Psoas muscle (tissue), 8 donors: ENCODE data around the gene TAF10. TPM values are rescaled to one million over a fixed set of nuclear protein-coding genes. Genes with fewer than 3 reads are reported as not detected.

Experiments used
- ATAC-seq, 4 donors: fragments of 200-7000 bp; cut with Tn5 transposase; one replicate each; pipeline ENCODE4 v1.9.1; 2020; ENCODE audit warnings: moderate library complexity in 3 of 4, mild to moderate bottlenecking in 2 of 4
- DNase-seq, 2 donors: peaks; one replicate each; pipeline ENCODE4 v3.0.0-alpha.2; 2020
- H3K27ac ChIP-seq: fragments of 200-600 bp; one replicate; pipeline ENCODE4 v1.8.0; 2022
- H3K27me3 ChIP-seq, 3 donors: fragments of 200-600 bp in 1 of 3; one replicate each; pipeline versions ENCODE4 v1.6.1 to v1.8.0; 2013 to 2022; ENCODE audit warnings: low read length in 2 of 3, mild to moderate bottlenecking in 2 of 3, moderate library complexity in 1 of 3; ENCODE audit not compliant: insufficient read depth in 3 of 3
- H3K36me3 ChIP-seq, 2 donors: fragments of 200-600 bp in 1 of 2; one replicate each; pipeline versions ENCODE4 v1.6.1 to v1.8.0; 2013 to 2022; ENCODE audit warnings: low read depth in 1 of 2, mild to moderate bottlenecking in 1 of 2, moderate library complexity in 1 of 2; ENCODE audit not compliant: insufficient read depth in 1 of 2
- H3K4me1 ChIP-seq: fragments of 200-600 bp; one replicate; pipeline ENCODE4 v1.8.0; 2022
- H3K4me3 ChIP-seq: fragments of 200-600 bp; one replicate; pipeline ENCODE4 v1.8.0; 2022; ENCODE audit warnings: mild to moderate bottlenecking
- H3K9me3 ChIP-seq: fragments of 200-600 bp; one replicate; pipeline ENCODE4 v1.8.0; 2022
- WGBS, 3 donors: extraction: QIAGEN DNeasy Blood & Tissue Kit; methylation state at CpG; one replicate each; pipeline versions ENCODE4 v1.1.6 to v1.1.7; 2013; 5-methylcytosine and 5-hydroxymethylcytosine counted together
- intact Hi-C, 2 donors: fragments of 100-400 bp; cut with DNase I; formaldehyde crosslinking; loops; one replicate each; pipeline versions ENCODE4 v1.11.0 to v1.14.2; 2022
- polyA plus RNA-seq, 3 donors: library from polyadenylated mRNA; stranded (reverse); fragments of 200-250 nt; gene quantifications; one replicate each; pipeline ENCODE4 v1.2.3, GENCODE V29; 2013
- total RNA-seq, 4 donors: library from RNA; stranded (reverse); fragmentation: NEBNext Ultra II Directional in 2 of 4; extraction: Animal tissue kit (Norgen Biotek cat#: 25700) in 2 of 4; gene quantifications; one replicate each; pipeline versions ENCODE4 v1.2.1 to v1.2.4, GENCODE V29; 2021 to 2023
- TF ChIP-seq, protein P1 (sequence below): fragments of 200-600 bp; IDR thresholded peaks from one replicate; pipeline ENCODE4 v1.8.0; 2022; ENCODE audit warnings: antibody characterized with exemption
- donor health status: healthy with polysubstance abuse.
- donor health status: DM: no; HTN: no; CAD: no; lungs with moderate emphysema.
- donor health status: Bipolar disorder and iron deficiency.
- donor health status: healthy.
- donor health status: DM: yes; HTN: yes; CAD: no.
- donor health status: DM: no; HTN: no; CAD: no.
- donor health status: DM: no; HTN: no; CAD: no.
- donor health status: DM: yes; HTN: yes; CAD: no.

TAF10 gene
- total and polyA plus RNA-seq, 7 donors, result 67.0 to 119 (median 80.3) TPM

DNA sequence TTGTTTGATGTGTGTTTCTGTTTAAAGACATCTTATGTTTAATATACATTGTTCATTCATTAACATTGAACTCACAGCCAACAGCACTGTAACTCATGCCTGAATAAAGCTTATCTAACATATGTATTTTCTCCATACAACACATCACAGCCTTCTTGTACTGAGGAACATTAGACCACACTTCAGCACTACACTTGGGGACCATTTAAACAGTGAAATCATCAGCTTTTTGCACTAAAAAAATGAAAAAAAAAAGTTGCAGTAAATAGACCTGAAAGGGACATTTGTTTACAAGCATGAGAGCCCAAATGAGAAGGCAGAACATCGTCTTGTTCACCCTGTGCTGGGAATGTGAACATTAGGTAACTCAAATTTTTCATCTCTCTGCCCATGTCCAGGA is 22.5 kb upstream of the TAF10 start:
- Histone ChIP-seq H3K4me1 (peaks cover 4% of the 10 kb centered on the region), H3K27ac (no peak overlapping the region), H3K36me3 (peaks cover 0 to 10% of the 10 kb centered on the region in 2 donors), H3K27me3 (no peaks in the 10 kb centered on the region), H3K9me3 (no peaks in the 10 kb centered on the region), H3K4me3 (no peak overlapping the region)
- WGBS, 3 donors, result 57 to 64% (median 64%) methylated on average over 1 of the region's 1 CpG
- TF ChIP-seq, protein P1, sequence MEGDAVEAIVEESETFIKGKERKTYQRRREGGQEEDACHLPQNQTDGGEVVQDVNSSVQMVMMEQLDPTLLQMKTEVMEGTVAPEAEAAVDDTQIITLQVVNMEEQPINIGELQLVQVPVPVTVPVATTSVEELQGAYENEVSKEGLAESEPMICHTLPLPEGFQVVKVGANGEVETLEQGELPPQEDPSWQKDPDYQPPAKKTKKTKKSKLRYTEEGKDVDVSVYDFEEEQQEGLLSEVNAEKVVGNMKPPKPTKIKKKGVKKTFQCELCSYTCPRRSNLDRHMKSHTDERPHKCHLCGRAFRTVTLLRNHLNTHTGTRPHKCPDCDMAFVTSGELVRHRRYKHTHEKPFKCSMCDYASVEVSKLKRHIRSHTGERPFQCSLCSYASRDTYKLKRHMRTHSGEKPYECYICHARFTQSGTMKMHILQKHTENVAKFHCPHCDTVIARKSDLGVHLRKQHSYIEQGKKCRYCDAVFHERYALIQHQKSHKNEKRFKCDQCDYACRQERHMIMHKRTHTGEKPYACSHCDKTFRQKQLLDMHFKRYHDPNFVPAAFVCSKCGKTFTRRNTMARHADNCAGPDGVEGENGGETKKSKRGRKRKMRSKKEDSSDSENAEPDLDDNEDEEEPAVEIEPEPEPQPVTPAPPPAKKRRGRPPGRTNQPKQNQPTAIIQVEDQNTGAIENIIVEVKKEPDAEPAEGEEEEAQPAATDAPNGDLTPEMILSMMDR, result no peak
- DNase-seq (no peak), ATAC-seq (no peak)
- intact Hi-C loops, result no loop called here

DNA sequence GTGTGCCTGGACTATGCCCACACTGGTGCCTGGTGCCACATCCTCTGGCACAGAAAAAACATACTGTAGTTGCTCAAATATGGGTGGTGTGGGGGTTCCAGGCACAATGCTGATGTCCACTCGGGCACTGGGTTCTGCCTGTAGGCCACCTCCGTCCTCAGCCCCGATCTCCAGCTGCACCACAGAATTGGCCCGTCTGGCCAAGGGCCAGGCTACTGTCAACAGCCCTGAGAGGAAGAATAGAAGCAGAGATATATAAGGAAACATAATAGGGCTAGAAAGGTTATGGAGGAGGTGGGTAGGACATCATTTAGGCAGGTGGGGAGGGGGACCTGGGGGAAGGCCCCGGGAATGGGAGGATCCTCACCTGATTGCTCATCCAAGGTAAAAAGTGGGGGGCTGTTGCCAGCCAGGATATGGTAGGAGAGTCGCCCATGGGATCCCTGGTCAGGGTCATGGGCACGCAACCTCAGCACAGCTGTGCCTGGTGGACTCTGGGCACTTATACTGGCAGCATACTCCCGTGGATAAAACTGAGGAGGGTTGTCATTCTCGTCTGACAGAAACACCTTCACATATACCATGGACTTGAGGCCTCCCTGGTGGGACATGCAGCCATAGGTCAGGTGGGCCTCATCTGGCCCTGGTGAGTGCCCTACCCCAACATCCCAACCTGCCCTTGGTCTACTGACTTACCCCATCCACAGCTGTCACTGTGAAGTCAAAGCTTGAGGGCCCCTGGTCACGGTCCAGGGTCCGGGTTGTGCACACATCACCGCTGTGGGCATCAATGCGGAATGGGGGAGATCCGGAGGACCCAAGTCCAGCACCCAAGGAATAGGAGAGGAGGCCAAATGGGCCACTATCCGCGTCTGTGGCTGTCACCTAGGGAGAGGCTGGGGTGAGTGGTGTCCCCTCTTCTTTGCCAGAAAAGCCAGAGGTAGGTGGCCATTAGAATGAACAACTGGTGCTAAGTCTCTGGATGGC is 21.7 kb upstream of the TAF10 start:
- TF ChIP-seq, protein P1, result no peak
- H3K27ac ChIP-seq, result no peak overlapping the region
- H3K4me1 ChIP-seq, result peaks cover 4% of the 10 kb centered on the region
- H3K9me3 ChIP-seq, result no peaks in the 10 kb centered on the region
- no peak for ATAC-seq
- H3K36me3 ChIP-seq, result peaks cover 0 to 15% of the 10 kb centered on the region in 2 donors
- intact Hi-C loops, result no loop called here
- no peaks in the 10 kb centered on the region for H3K27me3 ChIP-seq
- no peak for DNase-seq
- no peak overlapping the region for H3K4me3 ChIP-seq
- 89 to 93% (median 89%) methylated on average over 16 of the region's 16 CpGs for WGBS, 3 donors

DNA sequence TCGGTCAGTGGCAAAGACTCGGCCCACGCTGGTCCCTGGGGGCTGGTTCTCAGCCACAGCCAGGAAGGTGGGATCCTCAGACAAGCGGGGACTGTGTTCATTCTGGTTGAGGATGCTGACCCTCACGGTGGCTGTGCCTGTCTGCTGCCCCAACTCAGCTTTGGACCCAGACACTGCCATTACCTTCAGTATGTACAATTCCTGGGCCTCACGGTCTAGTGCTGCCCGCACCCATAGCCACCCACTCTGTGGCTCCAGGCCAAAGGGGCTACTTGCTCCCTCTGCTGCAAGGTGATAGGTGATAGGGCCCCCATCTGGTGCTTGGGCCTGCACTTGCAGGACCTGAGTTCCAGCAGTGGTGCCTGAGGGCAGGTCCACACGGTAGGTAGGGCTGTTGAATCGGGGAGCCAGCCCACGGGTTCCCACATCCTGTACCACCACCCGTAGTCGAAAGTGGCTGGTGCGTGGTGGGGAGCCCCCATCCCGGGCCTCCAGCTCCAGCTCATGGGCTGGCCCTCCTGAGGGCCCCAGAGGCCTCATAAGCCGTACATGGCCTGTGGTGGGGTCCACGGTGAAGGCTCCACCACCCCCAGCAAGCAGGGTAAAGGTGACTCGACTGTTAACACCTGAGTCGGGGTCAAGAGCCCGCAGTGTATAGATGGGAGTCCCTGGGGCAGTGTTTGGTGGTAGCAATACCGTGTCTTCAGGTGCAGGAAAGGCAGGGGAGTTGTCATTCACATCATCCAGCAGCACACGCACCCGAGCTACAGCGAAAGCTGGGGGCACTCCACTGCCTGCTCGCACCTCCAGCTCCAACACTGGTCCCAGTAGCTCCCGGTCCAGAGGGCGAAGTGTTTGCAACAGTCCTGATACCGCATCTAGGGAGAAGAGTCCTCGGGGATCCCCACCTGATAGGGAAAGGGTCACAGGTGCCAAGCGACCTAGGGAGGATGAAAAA is 20.4 kb upstream of the TAF10 start:
- TF ChIP-seq, protein P1, result no peak
- Histone ChIP-seq H3K4me1 (no peaks in the 10 kb centered on the region), H3K36me3 (peaks cover 0 to 15% of the 10 kb centered on the region in 2 donors), H3K27ac (no peak overlapping the region), H3K4me3 (no peak overlapping the region), H3K27me3 (no peaks in the 10 kb centered on the region), H3K9me3 (no peaks in the 10 kb centered on the region)
- no peak for DNase-seq
- ATAC-seq, result no peak
- 92 to 94% (median 94%) methylated on average over 29 of the region's 29 CpGs for WGBS, 3 donors
- intact Hi-C loops, result no loop called here

DNA sequence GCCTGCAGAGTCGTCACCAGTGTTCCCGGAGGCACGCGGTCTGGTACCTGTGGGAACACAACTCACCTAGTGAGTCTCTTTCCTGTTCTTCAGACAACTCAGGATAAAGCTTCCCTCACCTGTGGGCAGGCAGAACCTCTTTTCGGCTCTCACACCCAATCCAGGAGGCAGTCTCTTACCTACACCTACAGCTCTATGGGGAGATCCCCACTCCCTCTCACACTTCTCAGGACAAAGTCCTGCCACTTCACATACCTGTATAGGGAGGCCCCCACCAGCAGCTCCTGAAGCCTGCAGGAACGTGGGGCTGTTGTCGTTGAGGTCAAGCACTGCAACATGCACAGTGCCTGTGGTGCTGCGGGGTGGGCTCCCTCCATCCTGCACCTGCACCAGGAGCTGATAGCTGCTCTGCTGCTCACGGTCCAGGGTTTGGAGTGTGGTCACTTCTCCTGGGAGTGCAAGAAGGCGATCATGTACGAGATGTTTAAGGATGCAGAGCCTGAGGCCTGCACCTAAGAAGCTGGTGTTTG is 19.4 kb upstream of the TAF10 start:
- Histone ChIP-seq H3K36me3 (peaks cover 0 to 25% of the 10 kb centered on the region in 2 donors), H3K4me1 (no peaks in the 10 kb centered on the region), H3K27me3 (no peaks in the 10 kb centered on the region), H3K4me3 (no peak overlapping the region), H3K27ac (no peak overlapping the region), H3K9me3 (no peaks in the 10 kb centered on the region)
- intact Hi-C loops, result no loop called here
- WGBS, 3 donors, result 86 to 94% (median 90%) methylated on average over 11 of the region's 11 CpGs
- no peak for ATAC-seq
- DNase-seq, result no peak
- TF ChIP-seq, protein P1, result no peak
